KMS-11 (cell line): Measurements from ENCODE around the gene LIMS1.

Experiments used
- H2AFZ ChIP-seq: fragments of 200-600 bp; sonication (generic); 2 replicates; pipeline ENCODE4 v1.6.1; 2016; ENCODE audit warnings: antibody characterized with exemption, mixed run types, low read depth
- H3K27ac ChIP-seq: fragments of 200-600 bp; sonication (generic); 2 replicates; pipeline ENCODE4 v1.6.1; 2016; ENCODE audit warnings: mild to moderate bottlenecking, mixed run types
- H3K27me3 ChIP-seq: fragments of 200-600 bp; sonication (generic); 2 replicates; pipeline ENCODE4 v1.6.1; 2017; ENCODE audit warnings: mild to moderate bottlenecking, low read depth, mixed run types, moderate library complexity; ENCODE audit not compliant: insufficient read depth
- H3K36me3 ChIP-seq: fragments of 200-600 bp; sonication (generic); 2 replicates; pipeline ENCODE4 v1.6.1; 2017; ENCODE audit warnings: mild to moderate bottlenecking, mixed run types; ENCODE audit not compliant: insufficient read depth
- H3K4me1 ChIP-seq: fragments of 200-600 bp; sonication (generic); 2 replicates; pipeline ENCODE4 v1.6.1; 2016; ENCODE audit warnings: mild to moderate bottlenecking, low read depth, mixed run types; ENCODE audit not compliant: poor library complexity, severe bottlenecking
- H3K4me2 ChIP-seq: fragments of 200-600 bp; sonication (generic); 2 replicates; pipeline ENCODE4 v1.7.0; 2016; ENCODE audit warnings: mild to moderate bottlenecking, mixed run types
- H3K4me3 ChIP-seq: fragments of 200-600 bp; sonication (generic); IDR thresholded peaks from 2 replicates; pipeline ENCODE4 v1.6.1; 2017; ENCODE audit warnings: low read depth, low read length, mixed read lengths; ENCODE audit not compliant: insufficient read depth
- H3K79me2 ChIP-seq: fragments of 200-600 bp; sonication (generic); 2 replicates; pipeline ENCODE4 v1.6.1; 2016; ENCODE audit warnings: low read depth, mixed run types; ENCODE audit not compliant: insufficient read depth
- H3K9ac ChIP-seq: fragments of 200-600 bp; sonication (generic); 2 replicates; pipeline ENCODE4 v1.6.1; 2016; ENCODE audit warnings: mild to moderate bottlenecking, mixed run types
- H4K20me1 ChIP-seq: fragments of 200-600 bp; sonication (generic); 2 replicates; pipeline ENCODE4 v1.6.1; 2016; ENCODE audit warnings: mild to moderate bottlenecking, mixed run types; ENCODE audit not compliant: insufficient read depth
- CTCF ChIP-seq: fragments of 200-600 bp; sonication (generic); conservative IDR thresholded peaks from 2 replicates; pipeline ENCODE4 v1.6.1; 2017; ENCODE audit warnings: low read depth, mild to moderate bottlenecking, antibody characterized with exemption, low read length, moderate library complexity, mixed read lengths

Gene LIMS1

GRCh38 chr2:108602422-108602821, 68.2 kb downstream of the LIMS1 start:
- peaks cover 30% of the 10 kb centered on the region for H3K4me1 ChIP-seq
- no peak overlapping the region for H3K27ac ChIP-seq
- no peaks in the 10 kb centered on the region for H3K27me3 ChIP-seq
- no peak overlapping the region for H3K4me3 ChIP-seq
- no peak overlapping the region for H2AFZ ChIP-seq
- H3K79me2 ChIP-seq, result no peaks in the 10 kb centered on the region; the same call in 1 of the 2 replicates
- no peak overlapping the region for H3K9ac ChIP-seq
- no peak overlapping the region for H3K4me2 ChIP-seq
- no peak for TF ChIP-seq CTCF
- no peaks in the 10 kb centered on the region for H4K20me1 ChIP-seq
- no peaks in the 10 kb centered on the region for H3K36me3 ChIP-seq

- Histone ChIP-seq H3K4me1 (peaks cover 30% of the 10 kb centered on the region), H2AFZ (no peak overlapping the region), H3K4me2 (no peak overlapping the region), H3K79me2 (no peaks in the 10 kb centered on the region; the same call in 1 of the 2 replicates), H3K4me3 (no peak overlapping the region), H3K27ac (no peak overlapping the region), H4K20me1 (no peaks in the 10 kb centered on the region), H3K27me3 (no peaks in the 10 kb centered on the region), H3K36me3 (no peaks in the 10 kb centered on the region), H3K9ac (no peak overlapping the region)
- no peak for TF ChIP-seq CTCF
Observed at GRCh38 chr2:108604196-108604595, 69.9 kb downstream of the LIMS1 start.

- H3K79me2 ChIP-seq, result peaks cover 2% of the 10 kb centered on the region; the same call in 1 of the 2 replicates
- 0 out of 2 replicates have a peak overlapping the region, but pooled peaks have one; percentile 21 for H3K4me2 ChIP-seq
- H3K27me3 ChIP-seq, result no peaks in the 10 kb centered on the region
- H3K4me3 ChIP-seq, result no peak overlapping the region
- no peak overlapping the region for H3K27ac ChIP-seq
- no peaks in the 10 kb centered on the region for H4K20me1 ChIP-seq
- H2AFZ ChIP-seq, result no peak overlapping the region
- no peak for TF ChIP-seq CTCF
- H3K4me1 ChIP-seq, result peaks cover 38% of the 10 kb centered on the region
- H3K9ac ChIP-seq, result no peak overlapping the region
- no peaks in the 10 kb centered on the region for H3K36me3 ChIP-seq
Observed at GRCh38 chr2:108605947-108606346, 71.7 kb downstream of the LIMS1 start.

- H2AFZ ChIP-seq, result no peak overlapping the region
- no peak overlapping the region for H3K9ac ChIP-seq
- peaks cover 50% of the 10 kb centered on the region for H3K4me1 ChIP-seq
- H3K4me3 ChIP-seq, result no peak overlapping the region
- TF ChIP-seq CTCF, result peak; percentile 45
- no peaks in the 10 kb centered on the region for H3K36me3 ChIP-seq
- no peaks in the 10 kb centered on the region for H3K27me3 ChIP-seq
- no peaks in the 10 kb centered on the region for H4K20me1 ChIP-seq
- no peak overlapping the region for H3K27ac ChIP-seq
- H3K79me2 ChIP-seq, result peaks cover 7% of the 10 kb centered on the region; the same call in 1 of the 2 replicates
- H3K4me2 ChIP-seq, result no peak overlapping the region
Observed at GRCh38 chr2:108607706-108608301, 73.5 kb downstream of the LIMS1 start.
